Left ventricle myocardium inferior (tissue), 1 donor: ENCODE measurements around the gene CCS. TPM values are rescaled to one million over a fixed set of nuclear protein-coding genes. Genes with fewer than 3 reads are reported as not detected.
"Not testable (repeated sequence)": the region's sequence is repeated elsewhere in the genome, so short reads cannot be mapped to it uniquely, and the experiment has no call there.

Experiments used
- DNase-seq: peaks from one replicate; pipeline ENCODE4 v3.0.0-alpha.2; 2020
- H3K27ac ChIP-seq: fragments of 200-600 bp; replicated peaks from 2 replicates; pipeline ENCODE4 v1.8.0; 2021
- H3K27me3 ChIP-seq: fragments of 200-600 bp; 2 replicates; pipeline ENCODE4 v1.8.0; 2021; ENCODE audit warnings: low read depth
- H3K36me3 ChIP-seq: fragments of 200-600 bp; 2 replicates; pipeline ENCODE4 v1.8.0; 2021
- H3K4me1 ChIP-seq: fragments of 200-600 bp; 2 replicates; pipeline ENCODE4 v1.8.0; 2021
- H3K4me3 ChIP-seq: fragments of 200-600 bp; 2 replicates; pipeline ENCODE4 v1.8.0; 2021; ENCODE audit warnings: mild to moderate bottlenecking, moderate library complexity
- H3K9me3 ChIP-seq: fragments of 200-600 bp; replicated peaks from 2 replicates; pipeline ENCODE4 v1.8.0; 2021
- intact Hi-C: fragments of 100-400 bp; cut with micrococcal nuclease; formaldehyde crosslinking; loops from one replicate; pipeline ENCODE4 v1.11.0; 2022
- total RNA-seq: library from RNA; stranded (reverse); fragmentation: NEBNext Ultra II Directional; extraction: Animal tissue kit (Norgen Biotek cat#: 25700); gene quantifications from one replicate; pipeline ENCODE4 v1.2.1, GENCODE V29; 2021
- TF ChIP-seq, protein P1 (sequence below): fragments of 200-600 bp; IDR thresholded peaks from 2 replicates; pipeline ENCODE4 v1.8.0; 2021; ENCODE audit warnings: antibody characterized with exemption, mild to moderate bottlenecking, borderline replicate concordance
- donor health status: DM: no; HTN: yes; CAD: no; lungs with severe emphysema.

Gene CCS
- total RNA-seq, 1 donor from 2014 or later = 25.3 TPM

DNA sequence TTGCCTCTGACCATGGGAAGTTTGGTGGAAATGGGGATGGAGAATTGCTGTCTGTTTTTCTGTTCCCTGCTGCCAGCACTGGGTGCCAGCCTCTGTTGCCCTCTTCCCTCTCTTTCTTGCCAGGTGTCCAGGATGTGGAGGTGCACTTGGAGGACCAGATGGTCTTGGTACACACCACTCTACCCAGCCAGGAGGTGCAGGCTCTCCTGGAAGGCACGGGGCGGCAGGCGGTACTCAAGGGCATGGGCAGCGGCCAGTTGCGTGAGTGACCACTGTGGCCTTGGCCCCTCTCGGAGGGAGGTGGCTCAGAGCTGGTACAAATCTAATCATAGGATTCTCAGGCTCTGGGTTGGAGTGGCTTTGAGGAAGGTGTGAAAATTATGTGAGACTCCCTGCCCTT lies 6.0 kb downstream of the CCS start:
- DNase-seq = no peak
- Histone ChIP-seq H3K4me3 (no peak overlapping the region), H3K27ac (no peak overlapping the region), H3K4me1 (peaks cover 55% of the 10 kb centered on the region), H3K9me3 (no peaks in the 10 kb centered on the region), H3K36me3 (peaks cover 28% of the 10 kb centered on the region), H3K27me3 (no peaks in the 10 kb centered on the region)
- intact Hi-C loops = no loop called here
- TF ChIP-seq, protein P1, sequence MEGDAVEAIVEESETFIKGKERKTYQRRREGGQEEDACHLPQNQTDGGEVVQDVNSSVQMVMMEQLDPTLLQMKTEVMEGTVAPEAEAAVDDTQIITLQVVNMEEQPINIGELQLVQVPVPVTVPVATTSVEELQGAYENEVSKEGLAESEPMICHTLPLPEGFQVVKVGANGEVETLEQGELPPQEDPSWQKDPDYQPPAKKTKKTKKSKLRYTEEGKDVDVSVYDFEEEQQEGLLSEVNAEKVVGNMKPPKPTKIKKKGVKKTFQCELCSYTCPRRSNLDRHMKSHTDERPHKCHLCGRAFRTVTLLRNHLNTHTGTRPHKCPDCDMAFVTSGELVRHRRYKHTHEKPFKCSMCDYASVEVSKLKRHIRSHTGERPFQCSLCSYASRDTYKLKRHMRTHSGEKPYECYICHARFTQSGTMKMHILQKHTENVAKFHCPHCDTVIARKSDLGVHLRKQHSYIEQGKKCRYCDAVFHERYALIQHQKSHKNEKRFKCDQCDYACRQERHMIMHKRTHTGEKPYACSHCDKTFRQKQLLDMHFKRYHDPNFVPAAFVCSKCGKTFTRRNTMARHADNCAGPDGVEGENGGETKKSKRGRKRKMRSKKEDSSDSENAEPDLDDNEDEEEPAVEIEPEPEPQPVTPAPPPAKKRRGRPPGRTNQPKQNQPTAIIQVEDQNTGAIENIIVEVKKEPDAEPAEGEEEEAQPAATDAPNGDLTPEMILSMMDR = no peak

DNA sequence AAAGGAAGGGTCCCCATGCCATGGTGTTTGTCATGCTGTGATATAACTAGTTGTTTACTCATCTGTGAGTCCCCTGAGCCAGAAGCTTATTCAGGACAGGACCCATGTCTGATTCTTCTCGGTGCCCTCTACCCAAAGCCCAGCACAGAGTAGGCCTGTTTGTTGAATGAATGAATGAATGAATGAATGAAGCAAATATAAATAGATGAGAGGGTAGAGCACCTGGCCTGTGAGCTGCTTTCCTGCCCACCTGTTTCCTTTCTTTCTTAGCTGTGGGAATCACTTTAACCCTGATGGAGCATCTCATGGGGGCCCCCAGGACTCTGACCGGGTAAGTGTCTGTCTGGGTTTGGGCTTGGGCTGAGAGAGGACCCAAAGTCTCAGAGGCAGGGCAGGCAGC lies 7.2 kb downstream of the CCS start:
- Histone ChIP-seq H3K27ac (peak overlapping the region; percentile 34), H3K36me3 (peaks cover 37% of the 10 kb centered on the region), H3K4me1 (peaks cover 43% of the 10 kb centered on the region), H3K9me3 (no peaks in the 10 kb centered on the region), H3K27me3 (no peaks in the 10 kb centered on the region), H3K4me3 (no peak overlapping the region)
- TF ChIP-seq, protein P1 = no peak
- no peak for DNase-seq
- intact Hi-C loops = no loop called here

DNA sequence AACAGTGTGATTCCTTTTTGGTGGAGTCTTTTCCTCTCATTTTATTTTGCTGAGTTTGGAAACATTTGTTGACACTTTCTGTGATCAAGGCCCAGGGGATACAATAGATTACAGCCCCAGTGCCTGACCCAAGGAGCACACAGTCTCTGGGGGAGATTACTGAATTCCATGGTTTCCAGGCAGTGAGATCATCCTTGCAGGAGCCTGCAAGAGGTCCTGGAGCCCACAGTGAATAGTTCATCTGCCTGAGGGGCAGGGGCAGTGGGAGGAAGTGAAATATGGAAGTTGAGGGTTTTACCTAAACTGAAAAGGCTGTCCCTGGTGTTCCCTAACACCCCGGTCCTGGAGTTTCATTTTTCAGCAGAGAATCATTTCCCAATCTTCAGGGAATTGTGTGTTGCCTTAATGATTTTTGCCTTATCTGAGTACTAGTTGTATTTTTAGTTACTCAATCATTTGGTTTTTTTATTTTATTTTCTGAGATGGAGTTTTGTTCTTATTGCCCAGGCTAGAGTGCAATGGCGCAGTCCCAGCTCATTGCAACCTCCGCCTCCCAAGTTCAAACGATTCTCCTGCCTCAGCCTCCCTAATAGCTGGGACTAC lies 7.7 kb downstream of the CCS start:
- Histone ChIP-seq H3K9me3 (no peaks in the 10 kb centered on the region), H3K4me3 (no peak overlapping the region), H3K27ac (peak overlapping the region; percentile 34), H3K36me3 (peaks cover 42% of the 10 kb centered on the region), H3K27me3 (no peaks in the 10 kb centered on the region), H3K4me1 (peaks cover 38% of the 10 kb centered on the region)
- intact Hi-C loops = no loop called here
- DNase-seq = no peak
- TF ChIP-seq, protein P1 = no peak

DNA sequence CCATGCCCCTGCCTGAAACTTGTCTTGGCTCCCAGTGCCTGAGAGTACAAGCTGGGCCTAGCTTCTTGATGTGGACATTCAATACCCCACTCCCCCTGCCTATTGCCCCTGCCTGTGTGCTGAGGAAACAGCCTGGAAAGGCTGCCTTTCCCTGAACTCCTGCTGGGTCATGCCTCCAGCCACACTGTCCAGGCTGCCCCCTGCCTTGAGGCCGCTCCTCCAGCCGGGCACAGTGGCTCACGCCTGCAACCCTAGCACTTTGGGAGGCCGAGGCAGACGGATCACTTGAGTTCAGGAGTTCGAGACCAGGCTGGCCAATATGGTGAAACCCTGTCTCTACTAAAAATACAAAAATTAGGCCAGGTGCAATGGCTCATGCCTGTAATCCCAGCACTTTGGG lies 10.1 kb downstream of the CCS start:
- intact Hi-C loops = no loop called here
- Histone ChIP-seq H3K4me3 (no peak overlapping the region), H3K27ac (no peak overlapping the region), H3K9me3 (no peaks in the 10 kb centered on the region), H3K27me3 (no peaks in the 10 kb centered on the region), H3K36me3 (peaks cover 48% of the 10 kb centered on the region), H3K4me1 (peaks cover 45% of the 10 kb centered on the region)
- DNase-seq = no peak
- TF ChIP-seq, protein P1 = no peak

DNA sequence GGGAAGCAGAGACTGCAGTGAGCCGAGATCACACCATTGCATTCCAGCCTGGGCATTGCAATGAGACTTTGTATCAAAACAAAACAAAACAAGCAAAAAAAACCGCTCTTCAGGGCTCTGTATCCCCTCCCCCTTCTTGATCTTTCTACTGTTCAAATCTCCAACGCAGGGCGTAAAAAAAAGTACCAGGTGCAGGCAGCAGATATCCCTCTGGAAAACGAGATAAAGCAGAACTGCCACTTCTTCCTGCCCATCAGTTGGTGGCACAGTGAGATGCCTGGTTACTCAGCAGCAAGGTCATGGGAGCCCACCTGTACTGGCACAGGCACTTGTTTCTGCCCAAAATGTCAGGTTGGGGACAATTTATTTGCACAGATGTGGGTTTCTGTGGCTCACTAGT lies 11.2 kb downstream of the CCS start:
- Histone ChIP-seq H3K36me3 (peaks cover 44% of the 10 kb centered on the region), H3K4me1 (peaks cover 45% of the 10 kb centered on the region), H3K9me3 (no peaks in the 10 kb centered on the region), H3K27me3 (no peaks in the 10 kb centered on the region), H3K27ac (no peak overlapping the region), H3K4me3 (no peak overlapping the region)
- intact Hi-C loops = no loop called here
- TF ChIP-seq, protein P1 = no peak
- no peak for DNase-seq

DNA sequence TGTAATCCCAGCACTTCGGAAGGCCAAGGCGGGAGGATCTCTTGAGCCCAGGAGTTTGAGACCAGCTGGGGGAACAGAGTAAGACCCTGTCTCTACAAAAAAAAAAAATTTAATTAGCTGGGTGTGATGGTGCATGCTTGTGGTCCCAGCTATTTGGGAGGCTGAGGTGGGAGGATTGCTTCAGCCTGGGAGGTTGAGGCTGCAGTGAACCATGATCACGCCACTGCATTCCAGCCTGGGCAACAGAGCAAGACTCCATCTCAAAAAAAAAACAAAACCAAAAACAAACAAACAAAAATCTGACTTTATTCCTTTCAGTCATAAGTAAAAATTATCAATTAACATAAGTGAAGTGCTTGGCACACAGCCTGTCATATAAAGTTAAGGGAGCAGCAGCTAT lies 13.6 kb downstream of the CCS start:
- H3K27me3 ChIP-seq, DNase-seq, H3K9me3 ChIP-seq, intact Hi-C loops, H3K4me3 ChIP-seq: not testable (repeated sequence)
- H3K27ac ChIP-seq = peak overlapping the region; percentile 39
- peaks cover 26% of the 10 kb centered on the region for H3K4me1 ChIP-seq
- peaks cover 23% of the 10 kb centered on the region for H3K36me3 ChIP-seq
